Measurements from ENCODE around the gene GIT2.
"Not testable (repeated sequence)": the region's sequence is repeated elsewhere in the genome, so short reads cannot be mapped to it uniquely, and the experiment has no call there.

Gene GIT2

GRCh38 chr12:109910254-109910968 is 85.8 kb downstream of the GIT2 start:
- FAIRE-seq (no peak), DNase-seq (ENCODE audit: insufficient read length) (no peak)
- TF ChIP-seq TAF1 (IDR thresholded peaks at IDR 0.05; ENCODE audit: borderline replicate concordance, low read depth, low read length) (no peak), POLR2AphosphoS5 (IDR thresholded peaks at IDR 0.05; ENCODE audit: low read depth, low read length) (no peak), POLR2A (IDR thresholded peaks at IDR 0.05; ENCODE audit: low read depth, low read length) (no peak)

- FAIRE-seq: no peak
- TF ChIP-seq POLR2A (IDR thresholded peaks at IDR 0.05; ENCODE audit: low read depth, low read length) (no peak), TAF1 (IDR thresholded peaks at IDR 0.05; ENCODE audit: borderline replicate concordance, low read depth, low read length) (no peak), POLR2AphosphoS5 (IDR thresholded peaks at IDR 0.05; ENCODE audit: low read depth, low read length) (no peak)
- DNase-seq (ENCODE audit: insufficient read length): no peak
These were observed 90.9 kb downstream of the GIT2 start for GRCh38 chr12:109905301-109905700.

- FAIRE-seq (no peak), DNase-seq (ENCODE audit: insufficient read length) (no peak)
- no peak for TF ChIP-seq TAF1 (IDR thresholded peaks at IDR 0.05; ENCODE audit: borderline replicate concordance, low read depth, low read length)
These were observed 93.2 kb downstream of the GIT2 start for GRCh38 chr12:109902891-109903418.

- peak; percentile 14 for FAIRE-seq
- TF ChIP-seq TAF1 (IDR thresholded peaks at IDR 0.05; ENCODE audit: borderline replicate concordance, low read depth, low read length) (no peak), POLR2A (IDR thresholded peaks at IDR 0.05; ENCODE audit: low read depth, low read length) (no peak), POLR2AphosphoS5 (IDR thresholded peaks at IDR 0.05; ENCODE audit: low read depth, low read length) (no peak)
- no peak for DNase-seq (ENCODE audit: insufficient read length)
These were observed 95.2 kb downstream of the GIT2 start for GRCh38 chr12:109900752-109901580.

GRCh38 chr12:109899783-109900751 is 96.1 kb downstream of the GIT2 start, which contains the start of gene TCHP:
TSS of gene TCHP (plus strand) at chr12:109900274. CDS start at chr12:109903027, 2,753 bp downstream.
- peak; percentile 92 for FAIRE-seq
- TF ChIP-seq TAF1 (IDR thresholded peaks at IDR 0.05; ENCODE audit: borderline replicate concordance, low read depth, low read length): 0 out of 2 replicates have a peak, but pooled peaks have one; percentile 57
- TF ChIP-seq POLR2AphosphoS5 (IDR thresholded peaks at IDR 0.05; ENCODE audit: low read depth, low read length): peak; percentile 60
- TF ChIP-seq POLR2A (IDR thresholded peaks at IDR 0.05; ENCODE audit: low read depth, low read length): peak; percentile 67; the same call in 1 of the 2 replicates
- peak; percentile 84 for DNase-seq (ENCODE audit: insufficient read length)

GRCh38 chr12:109899345-109899744 is 96.8 kb downstream of the GIT2 start:
- DNase-seq (ENCODE audit: insufficient read length); FAIRE-seq: not testable (repeated sequence)

GRCh38 chr12:109897029-109897428 is 99.1 kb downstream of the GIT2 start:
- DNase-seq (ENCODE audit: insufficient read length): no peak
- FAIRE-seq: no peak
- TF ChIP-seq POLR2AphosphoS5 (IDR thresholded peaks at IDR 0.05; ENCODE audit: low read depth, low read length) (no peak), TAF1 (IDR thresholded peaks at IDR 0.05; ENCODE audit: borderline replicate concordance, low read depth, low read length) (no peak), POLR2A (IDR thresholded peaks at IDR 0.05; ENCODE audit: low read depth, low read length) (no peak)

- FAIRE-seq (no peak), DNase-seq (ENCODE audit: insufficient read length) (no peak)
- TF ChIP-seq TAF1 (IDR thresholded peaks at IDR 0.05; ENCODE audit: borderline replicate concordance, low read depth, low read length) (no peak), POLR2AphosphoS5 (IDR thresholded peaks at IDR 0.05; ENCODE audit: low read depth, low read length) (no peak), POLR2A (IDR thresholded peaks at IDR 0.05; ENCODE audit: low read depth, low read length) (no peak)
These were observed 100.0 kb downstream of the GIT2 start for GRCh38 chr12:109896188-109896587.

- DNase-seq (ENCODE audit: insufficient read length) (no peak), FAIRE-seq (no peak)
- TF ChIP-seq POLR2A (IDR thresholded peaks at IDR 0.05; ENCODE audit: low read depth, low read length) (no peak), POLR2AphosphoS5 (IDR thresholded peaks at IDR 0.05; ENCODE audit: low read depth, low read length) (no peak), TAF1 (IDR thresholded peaks at IDR 0.05; ENCODE audit: borderline replicate concordance, low read depth, low read length) (no peak)
These were observed 101.2 kb downstream of the GIT2 start for GRCh38 chr12:109894939-109895338.

- DNase-seq (ENCODE audit: insufficient read length) (no peak), FAIRE-seq (peak; percentile 38)
- TF ChIP-seq POLR2AphosphoS5 (IDR thresholded peaks at IDR 0.05; ENCODE audit: low read depth, low read length) (no peak), TAF1 (IDR thresholded peaks at IDR 0.05; ENCODE audit: borderline replicate concordance, low read depth, low read length) (no peak), POLR2A (IDR thresholded peaks at IDR 0.05; ENCODE audit: low read depth, low read length) (no peak)
These were observed 102.7 kb downstream of the GIT2 start for GRCh38 chr12:109893261-109893995.
